ENCODE data around the gene HNRNPUL1. TPM values are rescaled to one million over a fixed set of nuclear protein-coding genes. Genes with fewer than 3 reads are reported as not detected.
A peak's percentile ranks its signal among the peaks of the same experiment; 100 is the strongest.

Gene HNRNPUL1
- total and polyA plus RNA-seq, 10 of the 15 experiments (the other 5 are each of a cell fraction or from before 2014, with no cell fraction given), result 11.1 to 276 (median 117) TPM

GRCh38 chr19:41328157-41328841 is 64.1 kb downstream of the HNRNPUL1 start:
- no peaks in the 10 kb centered on the region for H3K9me3 ChIP-seq (replicated peaks; ENCODE audit: control insufficient read depth, insufficient read depth, low read length)
- 3% methylated on average over 22 of the region's 22 CpGs for WGBS (ENCODE audit: insufficient coverage, insufficient replicate concordance, low lambda C conversion rate, missing lambda C conversion rate)
- no peak overlapping the region; the same call in 1 of the 2 replicates for H2AFZ ChIP-seq (ENCODE audit: control insufficient read depth, low read depth, low read length)
- TF ChIP-seq ATF2 (IDR thresholded peaks at IDR 0.05; ENCODE audit: low read length) (no peak; the same call in 1 of the 2 replicates), HDAC6 (IDR thresholded peaks at IDR 0.05; ENCODE audit: unreplicated experiment) (no peak), EP300 (IDR thresholded peaks at IDR 0.05; ENCODE audit: borderline replicate concordance in 1 of 2, control insufficient read depth in 1 of 2, low read depth in 2 of 2, low read length in 2 of 2) (no peak), ZBED1 (IDR thresholded peaks at IDR 0.05; ENCODE audit: borderline replicate concordance) (0 out of 2 replicates have a peak, but pooled peaks have one; percentile 4), MTA3 (IDR thresholded peaks at IDR 0.05; ENCODE audit: borderline replicate concordance, low read length) (peak; percentile 64; the same call in 1 of the 2 replicates), NFIC (IDR thresholded peaks at IDR 0.05; ENCODE audit: low read depth, low read length) (no peak), ZNF687 (IDR thresholded peaks at IDR 0.05) (no peak), FOXM1 (IDR thresholded peaks at IDR 0.05; ENCODE audit: low read depth, low read length) (no peak), ATF7 (IDR thresholded peaks at IDR 0.05; ENCODE audit: low read depth) (no peak), POLR2AphosphoS5 (IDR thresholded peaks at IDR 0.05; ENCODE audit: low read length) (peak; percentile 69; the same call in 1 of the 2 replicates), LARP7 (IDR thresholded peaks at IDR 0.05) (no peak), RB1 (IDR thresholded peaks at IDR 0.05; ENCODE audit: borderline replicate concordance) (no peak), POLR2A (IDR thresholded peaks at IDR 0.05; ENCODE audit: low read depth, low read length) (peak; percentile 56), SIN3A (IDR thresholded peaks at IDR 0.05; ENCODE audit: low read depth, low read length) (peak; percentile 64; the same call in 1 of the 2 replicates), HCFC1 (IDR thresholded peaks at IDR 0.05; ENCODE audit: low read length) (no peak)
- in situ Hi-C loops (cut with MboI), result no loop called here
- ChIA-PET SMC1A (ENCODE audit: uncharacterized antibody, unreplicated experiment) (interaction anchor here (1.8 kb wide), 1 partner anchor 65 kb away, joined by 5 read pairs; the partner anchor contains the start of gene HNRNPUL1), RAD21 (ENCODE audit: unreplicated experiment) (interaction anchor here (1.0 to 2.8 kb wide), 8 partner anchors 8 to 40 kb away, joined by 3 to 26 read pairs (median 4); partner anchors contain the start of genes B9D2 and TGFB1), POLR2A (interaction anchor here (0.9 to 1.6 kb wide), 3 partner anchors 18 to 36 kb away, joined by 3 to 5 read pairs (median 4); partner anchors contain the start of genes B9D2 and TGFB1), CTCF (interaction anchor here (0.6 to 2.1 kb wide), 2 partner anchors 24 to 27 kb away, joined by 3 to 8 read pairs; no protein-coding TSS in a partner anchor)
- H4K20me1 ChIP-seq (ENCODE audit: control insufficient read depth, insufficient read depth), result no peaks in the 10 kb centered on the region
- H3K27ac ChIP-seq (ENCODE audit: control insufficient read depth, insufficient read depth), result peak overlapping the region; percentile 93
- FAIRE-seq (peak; percentile 7), ATAC-seq (peak; percentile 19), DNase-seq (ENCODE audit: low read depth, low spot score) (no peak)
- H3K9ac ChIP-seq (ENCODE audit: control insufficient read depth, insufficient read depth, low read length), result peak overlapping the region; percentile 75; the same call in 1 of the 2 replicates
- BruUV-seq (replicated peaks), result no TSS peak
- H3K27me3 ChIP-seq (replicated peaks in 1 of 2; ENCODE audit: control insufficient read depth in 2 of 2, insufficient read depth in 2 of 2, low read length in 1 of 2), result no peaks in the 10 kb centered on the region
- peak overlapping the region; percentile 46; the same call in 1 of the 2 replicates for H3K4me3 ChIP-seq
- H3K4me2 ChIP-seq (ENCODE audit: control insufficient read depth, insufficient read depth), result peak overlapping the region; percentile 93
- peaks cover 10% of the 10 kb centered on the region for H3K79me2 ChIP-seq (ENCODE audit: control insufficient read depth, insufficient read depth, low read length)
- H3K36me3 ChIP-seq (ENCODE audit: control insufficient read depth in 2 of 2, insufficient read depth in 2 of 2, low read length in 1 of 2), result peaks cover 9 to 27% of the 10 kb centered on the region in 2 experiments
- intact Hi-C loops (cut with micrococcal nuclease; ENCODE audit: unreplicated experiment), result no loop called here
- H3K4me1 ChIP-seq (ENCODE audit: control insufficient read depth, insufficient read depth, low read length), result peaks cover 37% of the 10 kb centered on the region
